Measurements from ENCODE around the gene ENAM. TPM values are rescaled to one million over a fixed set of nuclear protein-coding genes. Genes with fewer than 3 reads are reported as not detected.

The ENAM gene
- total and polyA plus RNA-seq, 2 of the 8 experiments (the other 6 are each of a cell fraction or from before 2014, with no cell fraction given): not detected

DNA sequence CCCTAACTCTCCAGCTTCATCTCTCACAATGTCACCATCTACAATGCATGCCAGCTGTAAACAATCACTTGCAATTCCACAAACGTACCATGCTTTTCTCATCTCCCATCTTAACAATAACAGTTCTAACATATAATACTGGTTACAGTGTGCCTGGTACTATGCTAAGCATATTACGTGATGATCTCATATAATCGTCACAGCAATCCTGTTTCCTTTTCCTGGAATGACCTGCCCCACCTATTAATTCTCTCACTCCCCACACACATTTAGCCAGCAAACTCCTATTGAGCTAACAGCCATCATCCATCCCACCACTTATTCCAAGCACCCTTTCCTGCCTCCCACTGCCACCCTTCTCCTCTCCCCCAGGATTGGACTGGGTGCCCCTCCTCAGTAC, 29.9 kb downstream of the ENAM start:
- H3K79me1 ChIP-seq (ENCODE audit: low read depth, low read length): no peaks in the 10 kb centered on the region
- no peak overlapping the region for H3K56ac ChIP-seq (replicated peaks; ENCODE audit: insufficient read length, low read depth, low read length)
- no peaks in the 10 kb centered on the region; a peak in 1 of 7 replicates for H3K27me3 ChIP-seq (replicated peaks in 1 of 4; ENCODE audit: control insufficient read depth in 3 of 4, extremely low read depth in 1 of 4, insufficient read depth in 3 of 4, low read length in 3 of 4)
- H4K20me1 ChIP-seq (replicated peaks in 1 of 2; ENCODE audit: control insufficient read depth in 1 of 2, insufficient read depth in 2 of 2, low read length in 2 of 2): no peaks in the 10 kb centered on the region
- no peak overlapping the region for H3K9ac ChIP-seq (replicated peaks in 1 of 4; ENCODE audit: extremely low read depth in 1 of 4, low read depth in 3 of 4, low read length in 3 of 4)
- POLR2A ChIA-PET (ENCODE audit: partially characterized antibody): no interaction called here
- no peak overlapping the region for H3K4me2 ChIP-seq (ENCODE audit: insufficient read depth in 1 of 2, low read depth in 2 of 2, low read length in 2 of 2)
- no peaks in the 10 kb centered on the region for H3K23me2 ChIP-seq (ENCODE audit: low read depth, low read length)
- DNase-seq (ENCODE audit: low read depth in 1 of 2, low spot score in 2 of 2) (no peak), FAIRE-seq (no peak)
- H2BK12ac ChIP-seq (ENCODE audit: low read depth, low read length): no peak overlapping the region
- CTCF ChIA-PET (ENCODE audit: partially characterized antibody): interaction anchor here (0.5 kb wide), 1 partner anchor 78 kb away, joined by 3 read pairs; no protein-coding TSS in a partner anchor
- no peaks in the 10 kb centered on the region for H3K9me3 ChIP-seq (ENCODE audit: insufficient read depth in 2 of 2, low read depth in 1 of 2, low read length in 1 of 2)
- H3K36me3 ChIP-seq (ENCODE audit: control insufficient read depth in 2 of 4, insufficient read depth in 4 of 4, low read length in 3 of 4): no peaks in the 10 kb centered on the region
- no peaks in the 10 kb centered on the region for H3K4me1 ChIP-seq (replicated peaks in 1 of 4; ENCODE audit: control insufficient read depth in 3 of 4, insufficient read depth in 4 of 4, low read length in 3 of 4)
- 81% methylated on average over 3 of the region's 3 CpGs; no CpG with 5 or more reads in 1 of the 2 experiments for WGBS, 2 experiments (ENCODE audit: extremely low coverage in 1 of 2, insufficient coverage in 1 of 2, insufficient read length in 1 of 2, insufficient replicate concordance in 2 of 2, low coverage in 1 of 2, low lambda C conversion rate in 2 of 2, missing lambda C conversion rate in 1 of 2)
- no peak overlapping the region for H3K14ac ChIP-seq (ENCODE audit: insufficient read length)
- H4K5ac ChIP-seq (ENCODE audit: insufficient read length, low read depth, low read length): no peak overlapping the region
- no peak overlapping the region for H3K18ac ChIP-seq (ENCODE audit: extremely low read depth, low read length)
- H3K79me2 ChIP-seq (ENCODE audit: control insufficient read depth in 1 of 2, insufficient read depth in 2 of 2, low read length in 2 of 2): no peaks in the 10 kb centered on the region
- no peak overlapping the region for H2BK20ac ChIP-seq (ENCODE audit: low read length)
- H3K27ac ChIP-seq (ENCODE audit: low read depth, low read length): no peak overlapping the region
- H3K23ac ChIP-seq (ENCODE audit: insufficient read length): no peak overlapping the region
- 0 out of 2 replicates have a peak overlapping the region, but pooled peaks have one; percentile 56 for H2AFZ ChIP-seq (ENCODE audit: low read length)
- H3K4ac ChIP-seq (replicated peaks; ENCODE audit: insufficient read length, low read depth, low read length): no peak overlapping the region
- no peak overlapping the region for H3K4me3 ChIP-seq (ENCODE audit: extremely low read depth in 1 of 4, insufficient read depth in 2 of 4, low read depth in 3 of 4, low read length in 4 of 4)
- no peak overlapping the region for H2BK120ac ChIP-seq (replicated peaks; ENCODE audit: low read depth, low read length)
- H4K91ac ChIP-seq (replicated peaks; ENCODE audit: insufficient read length, low read length): no peak overlapping the region
- H2BK5ac ChIP-seq (ENCODE audit: low read depth, low read length): no peak overlapping the region
- H2AK5ac ChIP-seq (ENCODE audit: low read depth, low read length): no peak overlapping the region
- H4K8ac ChIP-seq (ENCODE audit: extremely low read depth, insufficient read depth, low read length): no peak overlapping the region
- no peak overlapping the region for H2BK15ac ChIP-seq (ENCODE audit: low read length)
- no peak for TF ChIP-seq NANOG (IDR thresholded peaks at IDR 0.05; ENCODE audit: insufficient read depth, low read depth, low read length, poor library complexity, severe bottlenecking)
- no peak for TF ChIP-seq POLR2AphosphoS5 (IDR thresholded peaks at IDR 0.05; ENCODE audit: low read depth, low read length)
- TF ChIP-seq SUZ12 (IDR thresholded peaks at IDR 0.05; ENCODE audit: low read length): no peak
- TF ChIP-seq KDM5A (IDR thresholded peaks at IDR 0.05; ENCODE audit: low read length): no peak
- TF ChIP-seq SP2 (IDR thresholded peaks at IDR 0.05; ENCODE audit: low read length): no peak
- no peak for TF ChIP-seq CBX8 (IDR thresholded peaks at IDR 0.05; ENCODE audit: borderline replicate concordance, low read depth, low read length)
- TF ChIP-seq BACH1 (IDR thresholded peaks at IDR 0.05; ENCODE audit: low read length): no peak
- TF ChIP-seq JUND (IDR thresholded peaks at IDR 0.05; ENCODE audit: low read length): no peak
- no peak for TF ChIP-seq GABPA (IDR thresholded peaks at IDR 0.05; ENCODE audit: borderline replicate concordance, insufficient read depth, low read length)
- no peak for TF ChIP-seq HDAC2 (IDR thresholded peaks at IDR 0.05; ENCODE audit: borderline replicate concordance in 1 of 2, low read depth in 2 of 2, low read length in 2 of 2)
- no peak for TF ChIP-seq SP1 (IDR thresholded peaks at IDR 0.05; ENCODE audit: low read depth, low read length)
- TF ChIP-seq TAF1 (IDR thresholded peaks at IDR 0.05; ENCODE audit: low read depth, low read length): no peak
- no peak for TF ChIP-seq MAX (IDR thresholded peaks at IDR 0.05)
- TF ChIP-seq CTBP2 (IDR thresholded peaks at IDR 0.05; ENCODE audit: borderline replicate concordance, insufficient read depth, insufficient read length, low read length): no peak
- TF ChIP-seq HDAC6 (IDR thresholded peaks at IDR 0.05; ENCODE audit: low read depth, low read length): no peak

All from H1 (cell line).